Lung (tissue), 16 donors: Measurements from ENCODE around the gene EDDM3A. TPM values are rescaled to one million over a fixed set of nuclear protein-coding genes. Genes with fewer than 3 reads are reported as not detected.

Experiments used
- ATAC-seq: fragments of 200-7000 bp; cut with Tn5 transposase; one replicate; pipeline ENCODE4 v1.9.1; 2020; ENCODE audit warnings: moderate number of reproducible peaks; ENCODE audit not compliant: insufficient read depth, low FRiP score
- DNase-seq, 3 donors: peaks; one replicate each; pipeline ENCODE4 v3.0.0-alpha.2; 2013 to 2017
- H3K27ac ChIP-seq, 2 donors: one replicate each; pipeline ENCODE4 v1.5.1; 2013; ENCODE audit warnings: mild to moderate bottlenecking in 2 of 2, moderate library complexity in 2 of 2, control low read depth in 1 of 2, inconsistent platforms in 1 of 2, low read depth in 1 of 2, low read length in 1 of 2
- H3K27me3 ChIP-seq, 3 donors: one replicate each; pipeline ENCODE4 v1.5.1; 2013; ENCODE audit warnings: low read length in 2 of 3; ENCODE audit not compliant: control insufficient read depth in 3 of 3, insufficient read depth in 3 of 3
- H3K36me3 ChIP-seq, 4 donors: one replicate each; pipeline ENCODE4 v1.5.1; 2013; ENCODE audit warnings: low read length in 4 of 4, mild to moderate bottlenecking in 1 of 4, moderate library complexity in 1 of 4; ENCODE audit not compliant: control insufficient read depth in 4 of 4, insufficient read depth in 4 of 4
- H3K4me1 ChIP-seq, 5 donors: one replicate each; pipeline ENCODE4 v1.5.1; 2013; ENCODE audit warnings: low read length in 5 of 5, mild to moderate bottlenecking in 2 of 5, moderate library complexity in 1 of 5; ENCODE audit not compliant: control insufficient read depth in 5 of 5, insufficient read depth in 5 of 5
- H3K4me3 ChIP-seq: one replicate; pipeline ENCODE4 v1.5.1; 2013; ENCODE audit warnings: mild to moderate bottlenecking, control low read depth, moderate library complexity
- H3K9ac ChIP-seq, 2 donors: one replicate each; pipeline ENCODE4 v1.5.1; 2013; ENCODE audit warnings: low read length in 2 of 2, control low read depth in 1 of 2; ENCODE audit not compliant: insufficient read depth in 1 of 2
- H3K9me3 ChIP-seq, 4 donors: one replicate each; pipeline ENCODE4 v1.5.1; 2013; ENCODE audit warnings: low read length in 3 of 4, mild to moderate bottlenecking in 1 of 4, moderate library complexity in 1 of 4; ENCODE audit not compliant: control insufficient read depth in 4 of 4, insufficient read depth in 3 of 4
- CTCF ChIP-seq: IDR thresholded peaks from 2 replicates; pipeline ENCODE4 v1.5.1; 2012; ENCODE audit warnings: mild to moderate bottlenecking; ENCODE audit errors: control extremely low read depth, extremely low read depth
- whole genome bisulfite sequencing, 2 donors: extraction: QIAGEN DNeasy Blood & Tissue Kit; methylation state at CpG; one replicate each; pipeline ENCODE4 v1.1.7; 2013; 5-methylcytosine and 5-hydroxymethylcytosine counted together
- long read RNA-seq, 5 donors: transcript quantifications; one replicate each; lab custom pipeline, GENCODE V29; 2026
- polyA plus RNA-seq, 2 donors: library from polyadenylated mRNA; stranded (reverse); fragments of 200-250 nt; gene quantifications; one replicate each; pipeline ENCODE4 v1.2.1, GENCODE V29; 2013
- total RNA-seq, 2 donors: library from RNA; depleted of rRNA in 1 of 2; stranded (reverse); fragments of >200 nt in 1 of 2; gene quantifications; one replicate each; pipeline ENCODE4 v1.2.1, GENCODE V29; 2014 to 2021
- donor health status: control.
- donor health status: control.
- donor health status: Bipolar disorder and iron deficiency.
- donor health status: healthy.
- donor health status: DM: yes; HTN: yes; CAD: no.

Gene EDDM3A
- total RNA-seq: not detected
- polyA plus RNA-seq: not detected
- long read RNA-seq, donor 1: 0 reads
- long read RNA-seq, donor 2: 0 reads
- long read RNA-seq, donor 3: 0 reads
- long read RNA-seq, donor 4: 0 reads
- long read RNA-seq, donor 5: 0 reads

- no peaks in the 10 kb centered on the region for H3K36me3 ChIP-seq
- no peaks in the 10 kb centered on the region for H3K9me3 ChIP-seq
- no peak within 1 kb of the TSS for H3K9ac ChIP-seq
- no peak within 1 kb of the TSS for H3K27ac ChIP-seq
- ATAC-seq: no peak
- H3K27me3 ChIP-seq: no peaks in the 10 kb centered on the region
- H3K4me3 ChIP-seq: no peak within 1 kb of the TSS
- peaks cover 0 to 2% (median 0%) of the 10 kb centered on the region in 5 donors for H3K4me1 ChIP-seq
- DNase-seq: no peak
- 85 to 87% methylated on average over 6 of the region's 6 CpGs for WGBS, 2 donors
- no peak for TF ChIP-seq CTCF
These were observed at the start of gene EDDM3A for GRCh38 chr14:20745571-20746358. EDDM3A (plus strand) TSS chr14:20745887; CDS start chr14:20747581, 1,694 bp downstream.

GRCh38 chr14:20696764-20697163, 48.9 kb upstream of the EDDM3A start:
- Histone ChIP-seq H3K9me3 (no peaks in the 10 kb centered on the region), H3K4me1 (no peaks in the 10 kb centered on the region), H3K27me3 (no peaks in the 10 kb centered on the region), H3K36me3 (peaks cover 0 to 7% (median 4%) of the 10 kb centered on the region in 4 donors), H3K4me3 (no peak overlapping the region), H3K9ac (no peak overlapping the region), H3K27ac (no peak overlapping the region)
- WGBS, 2 donors: 71 to 86% methylated on average over 5 of the region's 5 CpGs
- DNase-seq: no peak
- no peak for ATAC-seq
- TF ChIP-seq CTCF: no peak

- TF ChIP-seq CTCF: peak; percentile 87
- 34% methylated on average over 6 of the region's 6 CpGs for WGBS, 2 donors
- H3K36me3 ChIP-seq: peaks cover 0 to 7% (median 4%) of the 10 kb centered on the region in 4 donors
These were observed 48.2 kb upstream of the EDDM3A start for GRCh38 chr14:20697273-20698017.

More at GRCh38 chr14:20697273-20698017, 48.2 kb upstream of the EDDM3A start:
- Histone ChIP-seq H3K9me3 (no peaks in the 10 kb centered on the region), H3K27me3 (no peaks in the 10 kb centered on the region), H3K9ac (no peak overlapping the region), H3K4me1 (no peaks in the 10 kb centered on the region), H3K4me3 (no peak overlapping the region), H3K27ac (no peak overlapping the region)
- DNase-seq (peak; percentile 69 to 81 (median 78)), ATAC-seq (peak; percentile 82)
